OCI-LY7 (cell line): Measurements from ENCODE around the gene RBCK1.

Experiments used
- EZH2phosphoT487 ChIP-seq: fragments of 200-600 bp; sonication (generic); IDR thresholded peaks from 2 replicates; pipeline ENCODE4 v1.6.1; 2018; ENCODE audit warnings: low read depth, borderline replicate concordance, mild to moderate bottlenecking, mixed run types, antibody characterized with exemption, low read length, moderate library complexity, mixed read lengths
- TF ChIP-seq, protein P1 (sequence below): fragments of 200-600 bp; sonication (generic); conservative IDR thresholded peaks from 2 replicates; pipeline ENCODE4 v1.5.1; 2014; ENCODE audit warnings: mild to moderate bottlenecking, antibody characterized with exemption, low read length, moderate library complexity, mixed read lengths

DNA sequence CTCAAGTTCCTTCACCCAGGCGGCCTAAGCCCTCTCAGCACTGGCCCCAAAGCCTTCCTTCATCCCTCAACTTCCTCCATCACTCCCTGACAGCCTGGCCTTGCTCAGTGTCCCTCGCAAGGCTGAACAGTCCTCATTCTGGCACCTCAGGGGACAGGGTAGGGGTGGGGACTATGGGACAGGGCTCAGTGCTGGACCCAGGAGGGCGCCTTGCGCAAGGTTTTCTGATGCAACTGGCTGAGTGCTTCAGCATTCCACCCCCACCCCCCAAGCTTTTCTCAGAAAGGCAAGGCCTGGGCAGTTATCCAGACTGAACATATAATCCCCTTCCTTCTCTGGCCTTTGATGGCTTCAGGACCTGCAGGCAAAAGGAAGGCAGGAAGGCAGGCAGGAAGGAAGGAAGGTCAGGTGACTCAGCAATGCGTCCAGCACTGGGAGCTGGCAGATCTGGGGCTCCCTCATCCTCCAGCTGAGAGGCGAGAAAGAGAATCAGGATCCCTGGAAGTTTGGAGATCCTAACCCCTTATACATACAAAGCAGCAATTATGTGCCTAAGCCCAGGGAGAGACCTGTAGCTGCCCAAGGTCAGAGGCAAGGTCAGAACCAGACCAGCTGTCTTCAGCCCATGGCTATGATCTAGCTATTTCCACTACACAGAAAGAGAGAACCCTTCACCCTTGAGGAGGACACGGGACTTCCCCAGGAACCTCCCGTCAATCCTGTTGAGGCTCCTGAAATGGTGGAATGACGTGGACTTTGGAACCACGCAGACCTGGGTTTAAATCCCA is 36.1 kb upstream of the RBCK1 start:
- TF ChIP-seq, protein P1, sequence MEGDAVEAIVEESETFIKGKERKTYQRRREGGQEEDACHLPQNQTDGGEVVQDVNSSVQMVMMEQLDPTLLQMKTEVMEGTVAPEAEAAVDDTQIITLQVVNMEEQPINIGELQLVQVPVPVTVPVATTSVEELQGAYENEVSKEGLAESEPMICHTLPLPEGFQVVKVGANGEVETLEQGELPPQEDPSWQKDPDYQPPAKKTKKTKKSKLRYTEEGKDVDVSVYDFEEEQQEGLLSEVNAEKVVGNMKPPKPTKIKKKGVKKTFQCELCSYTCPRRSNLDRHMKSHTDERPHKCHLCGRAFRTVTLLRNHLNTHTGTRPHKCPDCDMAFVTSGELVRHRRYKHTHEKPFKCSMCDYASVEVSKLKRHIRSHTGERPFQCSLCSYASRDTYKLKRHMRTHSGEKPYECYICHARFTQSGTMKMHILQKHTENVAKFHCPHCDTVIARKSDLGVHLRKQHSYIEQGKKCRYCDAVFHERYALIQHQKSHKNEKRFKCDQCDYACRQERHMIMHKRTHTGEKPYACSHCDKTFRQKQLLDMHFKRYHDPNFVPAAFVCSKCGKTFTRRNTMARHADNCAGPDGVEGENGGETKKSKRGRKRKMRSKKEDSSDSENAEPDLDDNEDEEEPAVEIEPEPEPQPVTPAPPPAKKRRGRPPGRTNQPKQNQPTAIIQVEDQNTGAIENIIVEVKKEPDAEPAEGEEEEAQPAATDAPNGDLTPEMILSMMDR, result no peak
- TF ChIP-seq EZH2phosphoT487, result no peak
